OCI-LY7 (cell line): ENCODE data around the gene SLC25A31. TPM values are rescaled to one million over a fixed set of nuclear protein-coding genes. Genes with fewer than 3 reads are reported as not detected.

ENCODE experiments used
- BruUV-seq: library from RNA; stranded (reverse); fragments of 400-500 nt; replicated peaks from 2 replicates; lab custom pipeline; 2021; lab: Mats Ljungman, UMichigan
- CTCF ChIA-PET: fragments of 300-600 bp; sonication (Branson Sonifier 250); formaldehyde crosslinking; loops from one replicate; lab custom pipeline; 2022; ENCODE audit warnings: antibody characterized with exemption; ENCODE audit not compliant: unreplicated experiment; lab: Charles Lee
- POLR2A ChIA-PET: fragments of 300-600 bp; sonication (Branson Sonifier 250); formaldehyde crosslinking; loops from one replicate; lab custom pipeline; 2022; ENCODE audit warnings: antibody characterized with exemption; lab: Charles Lee
- DNase-seq: peaks from one replicate; pipeline ENCODE4 v3.0.0-alpha.2; 2015; ENCODE audit warnings: low spot score
- H2AFZ ChIP-seq: fragments of 200-600 bp; sonication (generic), shearing (Covaris generic); 2 replicates; pipeline ENCODE4 v1.6.1; 2014; ENCODE audit warnings: mild to moderate bottlenecking, antibody characterized with exemption, low read length, moderate library complexity
- H3K27ac ChIP-seq: fragments of 200-600 bp; sonication (generic); 2 replicates; pipeline ENCODE4 v1.5.1; 2014; ENCODE audit warnings: mixed run types, low read depth, mild to moderate bottlenecking, moderate library complexity, low read length, inconsistent platforms; ENCODE audit not compliant: poor library complexity, severe bottlenecking
- H3K36me3 ChIP-seq: fragments of 200-600 bp; sonication (generic); 2 replicates; pipeline ENCODE4 v1.6.1; 2014; ENCODE audit warnings: mild to moderate bottlenecking, antibody characterized with exemption, low read length, moderate library complexity, mixed read lengths; ENCODE audit not compliant: insufficient read depth
- H3K4me1 ChIP-seq: fragments of 200-600 bp; sonication (generic); 2 replicates; pipeline ENCODE4 v1.5.1; 2014; ENCODE audit warnings: mild to moderate bottlenecking, low read length; ENCODE audit not compliant: insufficient read depth, poor library complexity, severe bottlenecking
- H3K4me2 ChIP-seq: fragments of 200-600 bp; sonication (generic); 2 replicates; pipeline ENCODE4 v1.6.1; 2014; ENCODE audit warnings: mild to moderate bottlenecking, low read length
- H3K4me3 ChIP-seq: fragments of 200-600 bp; sonication (generic); 2 replicates; pipeline ENCODE4 v1.5.1; 2014; ENCODE audit warnings: mild to moderate bottlenecking, low read depth, low read length; ENCODE audit not compliant: poor library complexity, severe bottlenecking
- H3K79me2 ChIP-seq: fragments of 200-600 bp; sonication (generic); 2 replicates; pipeline ENCODE4 v1.6.1; 2016; ENCODE audit warnings: low read depth, mild to moderate bottlenecking, low read length, moderate library complexity, mixed read lengths; ENCODE audit not compliant: insufficient read depth
- H3K9me2 ChIP-seq: fragments of 200-600 bp; sonication (generic); 2 replicates; pipeline ENCODE4 v1.6.1; 2016; ENCODE audit warnings: mild to moderate bottlenecking, low read length, mixed read lengths; ENCODE audit not compliant: insufficient read depth
- H3K9me3 ChIP-seq: fragments of 200-600 bp; sonication (generic); 2 replicates; pipeline ENCODE4 v1.6.1; 2014; ENCODE audit warnings: mild to moderate bottlenecking, mixed run types, low read length, mixed read lengths
- H4K20me1 ChIP-seq: fragments of 200-600 bp; sonication (generic); 2 replicates; pipeline ENCODE4 v1.6.1; 2014; ENCODE audit warnings: mild to moderate bottlenecking, antibody characterized with exemption, low read length, moderate library complexity, mixed read lengths; ENCODE audit not compliant: insufficient read depth
- CTCF ChIP-seq: fragments of 200-600 bp; sonication (generic); conservative IDR thresholded peaks from 2 replicates; pipeline ENCODE4 v1.5.1; 2014; ENCODE audit warnings: mild to moderate bottlenecking, antibody characterized with exemption, low read length, moderate library complexity, mixed read lengths
- EZH2phosphoT487 ChIP-seq: fragments of 200-600 bp; sonication (generic); IDR thresholded peaks from 2 replicates; pipeline ENCODE4 v1.6.1; 2018; ENCODE audit warnings: low read depth, borderline replicate concordance, mild to moderate bottlenecking, mixed run types, antibody characterized with exemption, low read length, moderate library complexity, mixed read lengths
- intact Hi-C: fragments of 100-400 bp; cut with micrococcal nuclease; formaldehyde crosslinking; loops from one replicate; pipeline ENCODE4 v1.10.0; 2022; ENCODE audit not compliant: unreplicated experiment
- total RNA-seq, 2 experiments: library from RNA; depleted of rRNA in 1 of 2; stranded (reverse); fragments of >200 nt in 1 of 2; shearing (Covaris generic) in 1 of 2; gene quantifications; 2 replicates each; pipeline ENCODE4 v1.2.3, GENCODE V29; 2014 to 2022

The SLC25A31 gene
- total RNA-seq, 2 experiments from 2014 or later = not detected

GRCh38 chr4:127759893-127760292 lies 29.7 kb downstream of the SLC25A31 start:
- Histone ChIP-seq H3K36me3 (no peaks in the 10 kb centered on the region), H3K79me2 (no peaks in the 10 kb centered on the region), H3K4me1 (no peaks in the 10 kb centered on the region), H3K9me3 (no peaks in the 10 kb centered on the region), H2AFZ (no peak overlapping the region), H3K9me2 (no peaks in the 10 kb centered on the region; the same call in 1 of the 2 replicates), H3K4me3 (no peak overlapping the region), H3K27ac (no peak overlapping the region), H3K4me2 (no peak overlapping the region), H4K20me1 (no peaks in the 10 kb centered on the region)
- DNase-seq = no peak
- no TSS peak for BruUV-seq
- no peak for TF ChIP-seq EZH2phosphoT487
- intact Hi-C loops = no loop called here
- CTCF ChIA-PET = no interaction called here
- POLR2A ChIA-PET = no interaction called here

GRCh38 chr4:127771535-127772275 lies 41.5 kb downstream of the SLC25A31 start:
- Histone ChIP-seq H2AFZ (no peak overlapping the region), H3K79me2 (no peaks in the 10 kb centered on the region), H3K4me1 (no peaks in the 10 kb centered on the region), H3K9me2 (no peaks in the 10 kb centered on the region), H3K9me3 (no peaks in the 10 kb centered on the region), H3K27ac (no peak overlapping the region), H4K20me1 (no peaks in the 10 kb centered on the region), H3K36me3 (no peaks in the 10 kb centered on the region), H3K4me3 (no peak overlapping the region), H3K4me2 (no peak overlapping the region)
- ChIA-PET POLR2A (no interaction called here), CTCF (no interaction called here)
- DNase-seq = no peak
- BruUV-seq = no TSS peak
- no peak for TF ChIP-seq EZH2phosphoT487
- no peak for TF ChIP-seq CTCF
- intact Hi-C loops = no loop called here

- intact Hi-C loops = no loop called here
- CTCF ChIA-PET = no interaction called here
- no peaks in the 10 kb centered on the region for H3K9me3 ChIP-seq
- H3K36me3 ChIP-seq = no peaks in the 10 kb centered on the region
- no peak for DNase-seq
- no peaks in the 10 kb centered on the region for H3K79me2 ChIP-seq
- H4K20me1 ChIP-seq = no peaks in the 10 kb centered on the region
- H3K4me3 ChIP-seq = no peak overlapping the region
- no peak overlapping the region for H3K4me2 ChIP-seq
- H3K9me2 ChIP-seq = no peaks in the 10 kb centered on the region
- no peak overlapping the region for H3K27ac ChIP-seq
- H2AFZ ChIP-seq = no peak overlapping the region
- H3K4me1 ChIP-seq = no peaks in the 10 kb centered on the region
- BruUV-seq = no TSS peak
- TF ChIP-seq CTCF (no peak), EZH2phosphoT487 (no peak)
- POLR2A ChIA-PET = interaction anchor here (0.7 kb wide), 2 partner anchors 41 to 84 kb away, joined by 3 to 4 read pairs; no protein-coding TSS in a partner anchor
Measured at GRCh38 chr4:127772769-127773671, 42.8 kb downstream of the SLC25A31 start.
